Measurements from ENCODE around the gene DNAI1.

DNAI1 gene

DNA sequence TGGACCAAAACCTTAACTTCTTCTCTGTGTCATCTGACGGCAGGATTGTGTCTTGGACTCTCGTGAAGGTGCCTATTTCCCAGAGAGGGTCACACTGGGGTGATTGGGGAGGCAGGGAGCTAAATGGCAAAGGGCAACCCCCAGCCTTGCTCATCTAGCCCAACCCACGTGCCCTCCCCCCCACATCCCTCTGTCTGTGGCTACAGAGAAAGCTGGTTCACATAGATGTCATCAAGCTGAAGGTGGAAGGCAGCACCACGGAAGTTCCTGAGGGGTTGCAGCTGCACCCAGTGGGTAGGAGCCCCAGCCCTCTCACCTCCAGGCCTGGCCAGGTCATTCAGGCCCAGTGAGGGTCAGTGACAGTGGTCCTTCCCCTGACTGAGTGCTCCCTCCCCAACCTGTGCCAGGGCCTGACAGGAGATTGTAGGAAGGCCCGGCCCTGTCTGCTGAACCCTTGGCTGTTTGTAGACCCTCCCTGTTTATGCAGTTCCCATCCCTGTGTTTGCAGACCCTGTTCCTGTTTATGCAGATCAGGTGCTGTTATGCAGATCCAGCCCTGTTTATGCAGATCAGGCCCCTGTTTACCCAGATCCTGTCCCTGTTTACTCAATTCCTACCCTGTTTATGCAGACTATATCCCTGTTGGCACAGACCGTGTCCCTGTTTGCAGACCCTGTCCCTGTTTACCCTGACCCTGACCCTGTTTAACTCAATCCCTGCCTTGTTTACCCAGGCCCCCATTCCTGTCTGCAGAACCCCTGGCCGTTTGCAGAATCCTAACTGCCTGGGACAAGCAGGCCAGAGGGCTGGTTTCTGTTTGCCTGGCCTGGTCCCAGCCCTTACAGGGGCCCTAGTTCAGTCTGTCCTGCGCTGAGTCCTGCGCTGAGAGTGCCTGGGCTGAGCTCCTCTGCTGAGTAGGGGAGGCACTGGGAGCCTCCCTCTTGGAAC lies 53.8 kb downstream of the DNAI1 start:
- Histone ChIP-seq H3K4ac (ENCODE audit: low read length) (no peak overlapping the region), H3K36me3 (replicated peaks in 1 of 2; ENCODE audit: control insufficient read depth in 2 of 2, insufficient read depth in 2 of 2, low read length in 2 of 2) (no peaks in the 10 kb centered on the region), H3K4me1 (ENCODE audit: control insufficient read depth in 2 of 2, insufficient read depth in 1 of 2, low read depth in 1 of 2, low read length in 2 of 2) (peaks cover 23 to 34% of the 10 kb centered on the region in 2 donors), H3K4me3 (ENCODE audit: low read length in 2 of 2) (no peak overlapping the region), H3K79me1 (ENCODE audit: low read depth, low read length) (no peaks in the 10 kb centered on the region), H3K9me3 (replicated peaks in 1 of 2; ENCODE audit: control insufficient read depth in 2 of 2, insufficient read depth in 1 of 2, low read depth in 1 of 2, low read length in 2 of 2) (no peaks in the 10 kb centered on the region), H3K27ac (replicated peaks; ENCODE audit: low read length) (no peak overlapping the region), H4K91ac (ENCODE audit: low read depth, low read length, poor library complexity) (no peak overlapping the region), H2BK5ac (ENCODE audit: low read length) (no peak overlapping the region), H2BK12ac (ENCODE audit: low read length) (no peak overlapping the region), H3K4me2 (ENCODE audit: insufficient read depth, low read length, poor library complexity, severe bottlenecking) (no peak overlapping the region), H3K23ac (ENCODE audit: low read depth, low read length, poor library complexity) (no peak overlapping the region), H2BK120ac (ENCODE audit: low read depth, low read length) (no peak overlapping the region), H3K14ac (ENCODE audit: low read length) (no peak overlapping the region), H3K27me3 (ENCODE audit: control insufficient read depth in 3 of 3, insufficient read depth in 3 of 3, low read depth in 1 of 3, low read length in 3 of 3) (no peaks in the 10 kb centered on the region), H4K8ac (ENCODE audit: low read depth, low read length) (no peak overlapping the region), H2AK5ac (ENCODE audit: low read depth, low read length) (peak overlapping the region; percentile 0), H2BK15ac (ENCODE audit: low read length) (no peak overlapping the region), H3K18ac (ENCODE audit: low read length) (no peak overlapping the region), H3K9ac (ENCODE audit: low read depth, low read length, poor library complexity) (no peak overlapping the region), H2AFZ (ENCODE audit: low read length) (peak overlapping the region; percentile 50)
- no CpG with 5 or more reads among the region's 9 CpGs for WGBS, 2 donors (ENCODE audit: extremely low coverage in 2 of 2, insufficient read length in 2 of 2, insufficient replicate concordance in 1 of 2)
- no peak for DNase-seq (ENCODE audit: low spot score)

DNA sequence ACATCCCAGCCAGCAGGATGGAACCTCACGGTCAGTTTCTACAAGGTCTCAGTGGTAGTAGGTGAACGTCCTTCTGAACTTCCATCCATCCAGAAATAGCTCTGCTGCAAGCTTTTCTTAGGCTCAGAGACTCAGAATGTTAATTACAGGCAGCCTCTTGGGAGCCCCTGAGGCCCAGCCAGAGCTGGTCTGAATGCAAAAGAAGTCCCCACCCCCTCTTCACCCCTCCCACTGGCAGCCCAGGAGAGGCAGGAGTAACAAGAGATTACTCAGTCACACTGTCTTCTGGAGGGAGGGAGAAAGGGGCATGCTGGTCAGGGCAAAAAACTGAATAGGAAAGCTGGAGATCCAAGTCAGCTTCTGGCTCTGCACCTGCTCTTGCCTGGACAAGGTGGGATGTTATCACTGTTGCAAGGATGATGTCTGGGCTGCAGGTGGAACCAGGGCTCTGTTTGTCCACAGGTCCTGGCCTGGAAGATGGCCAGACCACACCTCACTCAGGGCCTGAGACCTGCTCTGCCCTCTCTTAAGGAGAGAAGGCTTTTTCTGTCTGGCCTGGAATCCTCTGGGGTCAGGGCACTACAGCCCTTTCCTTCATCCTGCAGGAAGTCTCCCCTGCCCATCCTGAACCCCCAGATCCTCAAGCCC lies 55.1 kb downstream of the DNAI1 start:
- H2BK15ac ChIP-seq (ENCODE audit: low read length), result peak overlapping the region; percentile 71
- peak overlapping the region; percentile 62 for H2BK5ac ChIP-seq (ENCODE audit: low read length)
- H4K91ac ChIP-seq (ENCODE audit: low read depth, low read length, poor library complexity), result no peak overlapping the region
- no peak overlapping the region for H4K8ac ChIP-seq (ENCODE audit: low read depth, low read length)
- H3K4me3 ChIP-seq (ENCODE audit: low read length in 2 of 2), result no peak overlapping the region
- no peak overlapping the region for H3K9ac ChIP-seq (ENCODE audit: low read depth, low read length, poor library complexity)
- H3K23ac ChIP-seq (ENCODE audit: low read depth, low read length, poor library complexity), result no peak overlapping the region
- H3K79me1 ChIP-seq (ENCODE audit: low read depth, low read length), result no peaks in the 10 kb centered on the region
- WGBS, 2 donors (ENCODE audit: extremely low coverage in 2 of 2, insufficient read length in 2 of 2, insufficient replicate concordance in 1 of 2), result no CpG with 5 or more reads among the region's 2 CpGs
- no peaks in the 10 kb centered on the region for H3K36me3 ChIP-seq (replicated peaks in 1 of 2; ENCODE audit: control insufficient read depth in 2 of 2, insufficient read depth in 2 of 2, low read length in 2 of 2)
- no peaks in the 10 kb centered on the region for H3K9me3 ChIP-seq (replicated peaks in 1 of 2; ENCODE audit: control insufficient read depth in 2 of 2, insufficient read depth in 1 of 2, low read depth in 1 of 2, low read length in 2 of 2)
- no peak for DNase-seq (ENCODE audit: low spot score)
- no peak overlapping the region for H2BK120ac ChIP-seq (ENCODE audit: low read depth, low read length)
- peak overlapping the region; percentile 76 for H3K18ac ChIP-seq (ENCODE audit: low read length)
- H3K27me3 ChIP-seq (ENCODE audit: control insufficient read depth in 3 of 3, insufficient read depth in 3 of 3, low read depth in 1 of 3, low read length in 3 of 3), result no peaks in the 10 kb centered on the region
- H3K14ac ChIP-seq (ENCODE audit: low read length), result no peak overlapping the region
- H2AK5ac ChIP-seq (ENCODE audit: low read depth, low read length), result peak overlapping the region; percentile 85
- H3K4ac ChIP-seq (ENCODE audit: low read length), result no peak overlapping the region
- peak overlapping the region; percentile 59 for H2BK12ac ChIP-seq (ENCODE audit: low read length)
- H2AFZ ChIP-seq (ENCODE audit: low read length), result peak overlapping the region; percentile 50
- H3K4me2 ChIP-seq (ENCODE audit: insufficient read depth, low read length, poor library complexity, severe bottlenecking), result no peak overlapping the region
- H3K27ac ChIP-seq (replicated peaks; ENCODE audit: low read length), result peak overlapping the region; percentile 8
- peaks cover 23 to 34% of the 10 kb centered on the region in 2 donors for H3K4me1 ChIP-seq (ENCODE audit: control insufficient read depth in 2 of 2, insufficient read depth in 1 of 2, low read depth in 1 of 2, low read length in 2 of 2)

DNA sequence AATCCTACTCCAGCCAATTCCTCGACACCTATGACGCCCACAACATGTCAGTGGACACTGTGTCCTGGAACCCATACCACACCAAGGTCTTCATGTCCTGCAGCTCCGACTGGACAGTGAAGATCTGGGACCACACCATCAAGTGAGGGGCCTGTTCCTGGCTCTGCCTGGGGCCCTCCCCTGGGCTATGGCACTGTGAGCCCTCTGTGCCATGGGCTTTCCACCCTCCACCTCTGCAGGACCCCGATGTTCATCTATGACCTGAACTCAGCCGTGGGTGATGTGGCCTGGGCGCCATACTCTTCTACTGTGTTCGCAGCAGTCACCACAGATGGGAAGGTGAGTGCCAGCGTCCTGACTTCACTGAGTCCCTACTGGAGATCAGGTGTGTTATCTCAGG lies 55.8 kb downstream of the DNAI1 start:
- DNase-seq (ENCODE audit: low spot score), result no peak
- no CpG with 5 or more reads among the region's 8 CpGs for WGBS, 2 donors (ENCODE audit: extremely low coverage in 2 of 2, insufficient read length in 2 of 2, insufficient replicate concordance in 1 of 2)
- Histone ChIP-seq H3K23ac (ENCODE audit: low read depth, low read length, poor library complexity) (no peak overlapping the region), H2AFZ (ENCODE audit: low read length) (no peak overlapping the region), H3K79me1 (ENCODE audit: low read depth, low read length) (no peaks in the 10 kb centered on the region), H3K27me3 (ENCODE audit: control insufficient read depth in 3 of 3, insufficient read depth in 3 of 3, low read depth in 1 of 3, low read length in 3 of 3) (no peaks in the 10 kb centered on the region), H3K4ac (ENCODE audit: low read length) (no peak overlapping the region), H3K27ac (replicated peaks; ENCODE audit: low read length) (no peak overlapping the region), H2BK12ac (ENCODE audit: low read length) (peak overlapping the region; percentile 59), H4K91ac (ENCODE audit: low read depth, low read length, poor library complexity) (no peak overlapping the region), H2AK5ac (ENCODE audit: low read depth, low read length) (peak overlapping the region; percentile 85), H3K4me3 (ENCODE audit: low read length in 2 of 2) (no peak overlapping the region), H3K18ac (ENCODE audit: low read length) (peak overlapping the region; percentile 76), H3K9ac (ENCODE audit: low read depth, low read length, poor library complexity) (no peak overlapping the region), H4K8ac (ENCODE audit: low read depth, low read length) (no peak overlapping the region), H3K9me3 (replicated peaks in 1 of 2; ENCODE audit: control insufficient read depth in 2 of 2, insufficient read depth in 1 of 2, low read depth in 1 of 2, low read length in 2 of 2) (no peaks in the 10 kb centered on the region), H3K36me3 (replicated peaks in 1 of 2; ENCODE audit: control insufficient read depth in 2 of 2, insufficient read depth in 2 of 2, low read length in 2 of 2) (no peaks in the 10 kb centered on the region), H3K4me2 (ENCODE audit: insufficient read depth, low read length, poor library complexity, severe bottlenecking) (no peak overlapping the region), H2BK5ac (ENCODE audit: low read length) (peak overlapping the region; percentile 62), H2BK15ac (ENCODE audit: low read length) (peak overlapping the region; percentile 71), H3K14ac (ENCODE audit: low read length) (no peak overlapping the region), H3K4me1 (ENCODE audit: control insufficient read depth in 2 of 2, insufficient read depth in 1 of 2, low read depth in 1 of 2, low read length in 2 of 2) (peaks cover 23 to 34% of the 10 kb centered on the region in 2 donors), H2BK120ac (ENCODE audit: low read depth, low read length) (no peak overlapping the region)

DNA sequence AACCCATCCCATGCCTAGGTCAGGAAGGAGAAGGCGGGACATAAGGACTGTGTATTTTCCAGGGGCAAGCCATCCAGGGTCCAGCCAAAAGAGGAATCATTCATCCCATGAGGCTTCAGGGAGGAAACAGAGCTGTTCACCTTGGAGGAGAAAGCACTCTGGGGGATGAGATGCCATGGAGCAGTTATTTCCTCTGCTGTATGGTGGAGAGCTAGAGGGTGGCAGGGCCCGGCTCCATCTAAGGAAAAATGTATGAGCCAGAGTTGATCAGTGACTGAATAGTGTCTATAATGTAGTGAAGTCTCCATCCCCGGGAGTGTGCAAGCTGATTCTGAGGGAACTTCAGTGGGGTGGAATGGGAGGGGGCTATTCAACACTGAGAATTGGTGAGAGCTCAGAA lies 56.2 kb downstream of the DNAI1 start:
- no peak overlapping the region for H3K18ac ChIP-seq (ENCODE audit: low read length)
- no peak overlapping the region for H3K27ac ChIP-seq (replicated peaks; ENCODE audit: low read length)
- H2AK5ac ChIP-seq (ENCODE audit: low read depth, low read length), result peak overlapping the region; percentile 85
- no peaks in the 10 kb centered on the region for H3K36me3 ChIP-seq (replicated peaks in 1 of 2; ENCODE audit: control insufficient read depth in 2 of 2, insufficient read depth in 2 of 2, low read length in 2 of 2)
- peak overlapping the region; percentile 71 for H2BK15ac ChIP-seq (ENCODE audit: low read length)
- no peak overlapping the region for H2BK12ac ChIP-seq (ENCODE audit: low read length)
- H3K4me1 ChIP-seq (ENCODE audit: control insufficient read depth in 2 of 2, insufficient read depth in 1 of 2, low read depth in 1 of 2, low read length in 2 of 2), result peaks cover 23 to 34% of the 10 kb centered on the region in 2 donors
- H3K79me1 ChIP-seq (ENCODE audit: low read depth, low read length), result no peaks in the 10 kb centered on the region
- H4K8ac ChIP-seq (ENCODE audit: low read depth, low read length), result no peak overlapping the region
- H3K9ac ChIP-seq (ENCODE audit: low read depth, low read length, poor library complexity), result no peak overlapping the region
- H3K23ac ChIP-seq (ENCODE audit: low read depth, low read length, poor library complexity), result no peak overlapping the region
- H3K27me3 ChIP-seq (ENCODE audit: control insufficient read depth in 3 of 3, insufficient read depth in 3 of 3, low read depth in 1 of 3, low read length in 3 of 3), result no peaks in the 10 kb centered on the region
- no peak overlapping the region for H4K91ac ChIP-seq (ENCODE audit: low read depth, low read length, poor library complexity)
- H3K4me2 ChIP-seq (ENCODE audit: insufficient read depth, low read length, poor library complexity, severe bottlenecking), result no peak overlapping the region
- DNase-seq (ENCODE audit: low spot score), result no peak
- no peak overlapping the region for H3K14ac ChIP-seq (ENCODE audit: low read length)
- no peak overlapping the region for H3K4ac ChIP-seq (ENCODE audit: low read length)
- H3K4me3 ChIP-seq (ENCODE audit: low read length in 2 of 2), result no peak overlapping the region
- no peak overlapping the region for H2BK5ac ChIP-seq (ENCODE audit: low read length)
- WGBS, 2 donors (ENCODE audit: extremely low coverage in 2 of 2, insufficient read length in 2 of 2, insufficient replicate concordance in 1 of 2), result no CpG with 5 or more reads among the region's 3 CpGs
- no peak overlapping the region for H2AFZ ChIP-seq (ENCODE audit: low read length)
- no peak overlapping the region for H2BK120ac ChIP-seq (ENCODE audit: low read depth, low read length)
- no peaks in the 10 kb centered on the region for H3K9me3 ChIP-seq (replicated peaks in 1 of 2; ENCODE audit: control insufficient read depth in 2 of 2, insufficient read depth in 1 of 2, low read depth in 1 of 2, low read length in 2 of 2)
